OCI-LY7 (cell line): ENCODE results near the gene EPHA3. TPM values are rescaled to one million over a fixed set of nuclear protein-coding genes. Genes with fewer than 3 reads are reported as not detected.

Source experiments
- BruUV-seq: library from RNA; stranded (reverse); fragments of 400-500 nt; replicated peaks from 2 replicates; lab custom pipeline; 2021; lab: Mats Ljungman, UMichigan
- CTCF ChIA-PET: fragments of 300-600 bp; sonication (Branson Sonifier 250); formaldehyde crosslinking; loops from one replicate; lab custom pipeline; 2022; ENCODE audit warnings: antibody characterized with exemption; ENCODE audit not compliant: unreplicated experiment; lab: Charles Lee
- POLR2A ChIA-PET: fragments of 300-600 bp; sonication (Branson Sonifier 250); formaldehyde crosslinking; loops from one replicate; lab custom pipeline; 2022; ENCODE audit warnings: antibody characterized with exemption; lab: Charles Lee
- DNase-seq: peaks from one replicate; pipeline ENCODE4 v3.0.0-alpha.2; 2015; ENCODE audit warnings: low spot score
- H2AFZ ChIP-seq: fragments of 200-600 bp; sonication (generic), shearing (Covaris generic); 2 replicates; pipeline ENCODE4 v1.6.1; 2014; ENCODE audit warnings: mild to moderate bottlenecking, antibody characterized with exemption, low read length, moderate library complexity
- H3K27ac ChIP-seq: fragments of 200-600 bp; sonication (generic); 2 replicates; pipeline ENCODE4 v1.5.1; 2014; ENCODE audit warnings: mixed run types, low read depth, mild to moderate bottlenecking, moderate library complexity, low read length, inconsistent platforms; ENCODE audit not compliant: poor library complexity, severe bottlenecking
- H3K36me3 ChIP-seq: fragments of 200-600 bp; sonication (generic); 2 replicates; pipeline ENCODE4 v1.6.1; 2014; ENCODE audit warnings: mild to moderate bottlenecking, antibody characterized with exemption, low read length, moderate library complexity, mixed read lengths; ENCODE audit not compliant: insufficient read depth
- H3K4me1 ChIP-seq: fragments of 200-600 bp; sonication (generic); 2 replicates; pipeline ENCODE4 v1.5.1; 2014; ENCODE audit warnings: mild to moderate bottlenecking, low read length; ENCODE audit not compliant: insufficient read depth, poor library complexity, severe bottlenecking
- H3K4me2 ChIP-seq: fragments of 200-600 bp; sonication (generic); 2 replicates; pipeline ENCODE4 v1.6.1; 2014; ENCODE audit warnings: mild to moderate bottlenecking, low read length
- H3K4me3 ChIP-seq: fragments of 200-600 bp; sonication (generic); 2 replicates; pipeline ENCODE4 v1.5.1; 2014; ENCODE audit warnings: mild to moderate bottlenecking, low read depth, low read length; ENCODE audit not compliant: poor library complexity, severe bottlenecking
- H3K79me2 ChIP-seq: fragments of 200-600 bp; sonication (generic); 2 replicates; pipeline ENCODE4 v1.6.1; 2016; ENCODE audit warnings: low read depth, mild to moderate bottlenecking, low read length, moderate library complexity, mixed read lengths; ENCODE audit not compliant: insufficient read depth
- H3K9me2 ChIP-seq: fragments of 200-600 bp; sonication (generic); 2 replicates; pipeline ENCODE4 v1.6.1; 2016; ENCODE audit warnings: mild to moderate bottlenecking, low read length, mixed read lengths; ENCODE audit not compliant: insufficient read depth
- H3K9me3 ChIP-seq: fragments of 200-600 bp; sonication (generic); 2 replicates; pipeline ENCODE4 v1.6.1; 2014; ENCODE audit warnings: mild to moderate bottlenecking, mixed run types, low read length, mixed read lengths
- H4K20me1 ChIP-seq: fragments of 200-600 bp; sonication (generic); 2 replicates; pipeline ENCODE4 v1.6.1; 2014; ENCODE audit warnings: mild to moderate bottlenecking, antibody characterized with exemption, low read length, moderate library complexity, mixed read lengths; ENCODE audit not compliant: insufficient read depth
- EZH2phosphoT487 ChIP-seq: fragments of 200-600 bp; sonication (generic); IDR thresholded peaks from 2 replicates; pipeline ENCODE4 v1.6.1; 2018; ENCODE audit warnings: low read depth, borderline replicate concordance, mild to moderate bottlenecking, mixed run types, antibody characterized with exemption, low read length, moderate library complexity, mixed read lengths
- intact Hi-C: fragments of 100-400 bp; cut with micrococcal nuclease; formaldehyde crosslinking; loops from one replicate; pipeline ENCODE4 v1.10.0; 2022; ENCODE audit not compliant: unreplicated experiment
- total RNA-seq, 2 experiments: library from RNA; depleted of rRNA in 1 of 2; stranded (reverse); fragments of >200 nt in 1 of 2; shearing (Covaris generic) in 1 of 2; gene quantifications; 2 replicates each; pipeline ENCODE4 v1.2.3, GENCODE V29; 2014 to 2022
- TF ChIP-seq, protein P1 (sequence below): fragments of 200-600 bp; sonication (generic); conservative IDR thresholded peaks from 2 replicates; pipeline ENCODE4 v1.5.1; 2014; ENCODE audit warnings: mild to moderate bottlenecking, antibody characterized with exemption, low read length, moderate library complexity, mixed read lengths

EPHA3 gene
- total RNA-seq, 2 experiments from 2014 or later = not detected

DNA sequence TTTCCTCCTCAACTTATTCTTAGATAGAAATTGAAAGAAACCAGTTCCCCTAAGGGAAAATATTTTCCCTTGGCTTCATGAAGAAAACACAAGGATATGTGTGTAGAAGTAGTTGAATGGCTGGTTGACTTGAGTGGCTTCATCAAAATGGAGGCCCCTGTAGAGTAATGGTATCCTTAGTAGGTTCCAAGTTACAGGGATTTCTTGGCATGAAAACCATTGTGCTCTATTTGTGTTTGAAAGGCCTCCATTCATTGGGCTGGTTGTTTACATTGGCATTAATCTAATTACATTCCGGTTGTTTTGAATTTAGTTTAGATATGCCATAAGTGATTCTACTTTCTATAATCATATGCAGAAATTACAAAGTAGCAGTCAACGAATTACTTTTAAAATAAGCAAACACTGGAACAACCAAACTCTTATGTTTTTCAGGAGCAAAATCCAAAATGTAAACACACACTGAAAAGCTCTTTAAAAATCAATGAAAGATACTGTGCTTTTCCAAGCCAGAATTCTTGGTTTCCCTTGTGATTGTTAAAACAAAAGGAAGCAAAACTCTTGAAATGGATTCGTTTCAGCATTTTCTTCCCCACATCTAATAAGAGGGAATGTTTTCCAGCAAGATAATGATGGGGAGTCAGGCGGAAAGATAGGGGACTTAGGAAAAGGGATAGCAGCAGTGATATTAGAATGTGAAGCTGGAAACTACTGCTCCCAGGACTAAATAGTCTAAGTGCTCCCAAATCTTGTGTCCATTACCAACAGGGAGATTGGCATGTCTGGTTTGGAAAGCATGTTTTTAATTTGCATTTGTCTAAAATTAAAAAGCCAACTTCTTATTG lies 77.0 kb downstream of the EPHA3 start:
- TF ChIP-seq, protein P1, sequence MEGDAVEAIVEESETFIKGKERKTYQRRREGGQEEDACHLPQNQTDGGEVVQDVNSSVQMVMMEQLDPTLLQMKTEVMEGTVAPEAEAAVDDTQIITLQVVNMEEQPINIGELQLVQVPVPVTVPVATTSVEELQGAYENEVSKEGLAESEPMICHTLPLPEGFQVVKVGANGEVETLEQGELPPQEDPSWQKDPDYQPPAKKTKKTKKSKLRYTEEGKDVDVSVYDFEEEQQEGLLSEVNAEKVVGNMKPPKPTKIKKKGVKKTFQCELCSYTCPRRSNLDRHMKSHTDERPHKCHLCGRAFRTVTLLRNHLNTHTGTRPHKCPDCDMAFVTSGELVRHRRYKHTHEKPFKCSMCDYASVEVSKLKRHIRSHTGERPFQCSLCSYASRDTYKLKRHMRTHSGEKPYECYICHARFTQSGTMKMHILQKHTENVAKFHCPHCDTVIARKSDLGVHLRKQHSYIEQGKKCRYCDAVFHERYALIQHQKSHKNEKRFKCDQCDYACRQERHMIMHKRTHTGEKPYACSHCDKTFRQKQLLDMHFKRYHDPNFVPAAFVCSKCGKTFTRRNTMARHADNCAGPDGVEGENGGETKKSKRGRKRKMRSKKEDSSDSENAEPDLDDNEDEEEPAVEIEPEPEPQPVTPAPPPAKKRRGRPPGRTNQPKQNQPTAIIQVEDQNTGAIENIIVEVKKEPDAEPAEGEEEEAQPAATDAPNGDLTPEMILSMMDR = no peak
- no peak for TF ChIP-seq EZH2phosphoT487

DNA sequence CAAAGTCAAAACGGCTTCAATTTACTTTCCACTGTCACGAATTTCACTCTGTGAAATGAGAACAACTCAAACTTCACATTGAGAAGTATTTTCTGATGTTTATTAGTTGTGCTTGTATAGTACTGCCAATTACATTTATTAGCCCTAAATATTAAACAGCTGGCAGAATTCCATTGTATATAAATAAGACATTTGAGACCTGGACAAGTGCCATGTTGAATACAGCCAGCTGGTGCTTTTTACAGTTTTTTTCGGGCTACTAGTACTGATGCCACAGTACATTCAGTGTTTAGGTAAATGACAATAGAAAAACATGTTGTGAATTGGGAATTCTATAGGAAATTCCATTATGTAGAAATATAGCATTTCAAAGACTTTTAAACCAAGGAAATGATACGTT lies 79.0 kb downstream of the EPHA3 start:
- CTCF ChIA-PET = no interaction called here
- intact Hi-C loops = no loop called here

More for the DNA sequence above, 77.0 kb downstream of the EPHA3 start:
- ChIA-PET POLR2A (interaction anchor here (0.8 kb wide), 1 partner anchor 49 kb away, joined by 3 read pairs; no protein-coding TSS in a partner anchor), CTCF (no interaction called here)
- intact Hi-C loops = no loop called here
- DNase-seq = no peak
- Histone ChIP-seq H4K20me1 (no peaks in the 10 kb centered on the region), H3K9me3 (no peaks in the 10 kb centered on the region), H3K4me3 (no peak overlapping the region), H3K36me3 (no peaks in the 10 kb centered on the region), H3K4me1 (no peaks in the 10 kb centered on the region), H3K79me2 (no peaks in the 10 kb centered on the region), H3K9me2 (no peaks in the 10 kb centered on the region), H2AFZ (no peak overlapping the region), H3K27ac (no peak overlapping the region), H3K4me2 (no peak overlapping the region)
- BruUV-seq = no TSS peak

More for the DNA sequence above, 79.0 kb downstream of the EPHA3 start:
- Histone ChIP-seq H3K9me2 (no peaks in the 10 kb centered on the region), H3K27ac (no peak overlapping the region), H3K9me3 (no peaks in the 10 kb centered on the region), H4K20me1 (no peaks in the 10 kb centered on the region), H2AFZ (no peak overlapping the region), H3K4me2 (no peak overlapping the region), H3K4me1 (no peaks in the 10 kb centered on the region), H3K4me3 (no peak overlapping the region), H3K36me3 (no peaks in the 10 kb centered on the region), H3K79me2 (no peaks in the 10 kb centered on the region)
- POLR2A ChIA-PET = no interaction called here
- no TSS peak for BruUV-seq
- TF ChIP-seq, protein P1 = no peak
- TF ChIP-seq EZH2phosphoT487 = no peak
- DNase-seq = no peak
